ENCODE measurements around the gene KRT32.

Gene KRT32

GRCh38 chr17:41467561-41467960, 375 bp upstream of the KRT32 start:
- no peak overlapping the region for H3K4me3 ChIP-seq (replicated peaks; ENCODE audit: low read depth, low read length)
- no peak for TF ChIP-seq CTCF (IDR thresholded peaks at IDR 0.05; ENCODE audit: low read length, missing control alignments)
- DNase-seq (ENCODE audit: low read depth): peak; percentile 56

- peak; percentile 74 for DNase-seq (ENCODE audit: low read depth)
- H3K4me3 ChIP-seq (replicated peaks; ENCODE audit: low read depth, low read length): no peak overlapping the region
- TF ChIP-seq CTCF (IDR thresholded peaks at IDR 0.05; ENCODE audit: low read length, missing control alignments): no peak
These were observed 2.5 kb downstream of the KRT32 start for GRCh38 chr17:41464682-41465081.

- H3K4me3 ChIP-seq (replicated peaks; ENCODE audit: low read depth, low read length): no peak overlapping the region
- no peak for TF ChIP-seq CTCF (IDR thresholded peaks at IDR 0.05; ENCODE audit: low read length, missing control alignments)
- no peak for DNase-seq (ENCODE audit: low read depth)
These were observed 3.0 kb downstream of the KRT32 start for GRCh38 chr17:41464173-41464572.

GRCh38 chr17:41463746-41464145, 3.4 kb downstream of the KRT32 start:
- DNase-seq (ENCODE audit: low read depth): no peak
- TF ChIP-seq CTCF (IDR thresholded peaks at IDR 0.05; ENCODE audit: low read length, missing control alignments): no peak
- no peak overlapping the region for H3K4me3 ChIP-seq (replicated peaks; ENCODE audit: low read depth, low read length)

GRCh38 chr17:41462705-41463104, 4.5 kb downstream of the KRT32 start:
- no peak overlapping the region for H3K4me3 ChIP-seq (replicated peaks; ENCODE audit: low read depth, low read length)
- DNase-seq (ENCODE audit: low read depth): no peak
- no peak for TF ChIP-seq CTCF (IDR thresholded peaks at IDR 0.05; ENCODE audit: low read length, missing control alignments)

- no peak overlapping the region for H3K4me3 ChIP-seq (replicated peaks; ENCODE audit: low read depth, low read length)
- TF ChIP-seq CTCF (IDR thresholded peaks at IDR 0.05; ENCODE audit: low read length, missing control alignments): no peak
- DNase-seq (ENCODE audit: low read depth): no peak
These were observed 9.5 kb downstream of the KRT32 start for GRCh38 chr17:41457676-41458075.

GRCh38 chr17:41456204-41456603, 11.0 kb downstream of the KRT32 start:
- TF ChIP-seq CTCF (IDR thresholded peaks at IDR 0.05; ENCODE audit: low read length, missing control alignments): no peak

More at GRCh38 chr17:41456204-41456603, 11.0 kb downstream of the KRT32 start:
- no peak overlapping the region for H3K4me3 ChIP-seq (replicated peaks; ENCODE audit: low read depth, low read length)
- DNase-seq (ENCODE audit: low read depth): no peak

Measured in fibroblast of pulmonary artery (primary cell).